ENCODE results near the gene ZNF683. TPM values are rescaled to one million over a fixed set of nuclear protein-coding genes. Genes with fewer than 3 reads are reported as not detected.

ZNF683 gene
- total RNA-seq, 4 donors from 2014 or later, result not detected

- DNase-seq (ENCODE audit: low spot score in 2 of 2), result no peak
- TF ChIP-seq EP300 (IDR thresholded peaks at IDR 0.05) (no peak), POLR2A (IDR thresholded peaks at IDR 0.05) (no peak)
- WGBS, 2 donors, result 70 to 75% methylated on average over 10 of the region's 10 CpGs
- H3K27ac ChIP-seq, result no peak overlapping the region
- no peaks in the 10 kb centered on the region for H3K36me3 ChIP-seq
- H3K4me1 ChIP-seq, result no peaks in the 10 kb centered on the region
- no peaks in the 10 kb centered on the region for H3K27me3 ChIP-seq
- H3K9me3 ChIP-seq, result no peaks in the 10 kb centered on the region
- H3K4me3 ChIP-seq, result no peak overlapping the region
Measured at GRCh38 chr1:26346274-26347033, 26.1 kb downstream of the ZNF683 start.

DNA sequence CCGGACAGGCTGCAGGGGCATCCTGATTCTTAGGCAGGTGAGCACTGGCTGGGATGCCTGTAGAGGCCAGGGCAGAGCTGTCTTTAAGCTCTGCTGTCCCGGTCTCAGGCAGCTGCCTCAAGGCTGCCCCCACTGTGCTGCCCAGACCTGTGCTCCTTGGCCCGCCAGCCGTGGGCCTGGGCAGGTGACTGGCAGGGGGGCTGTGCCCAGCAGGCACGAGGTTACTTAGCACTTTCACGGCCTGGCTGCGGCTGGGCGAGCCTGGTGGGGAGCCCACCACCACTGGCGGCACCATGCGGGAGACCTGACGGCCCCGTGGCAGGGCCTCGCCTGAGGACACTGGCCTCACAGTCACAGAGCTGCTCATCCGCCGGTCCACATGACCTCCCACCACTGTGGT is 26.8 kb downstream of the ZNF683 start:
- Histone ChIP-seq H3K4me1 (no peaks in the 10 kb centered on the region), H3K27me3 (no peaks in the 10 kb centered on the region), H3K4me3 (no peak overlapping the region), H3K9me3 (no peaks in the 10 kb centered on the region), H3K36me3 (no peaks in the 10 kb centered on the region), H3K27ac (no peak overlapping the region)
- DNase-seq (ENCODE audit: low spot score in 2 of 2), result no peak
- TF ChIP-seq EP300 (IDR thresholded peaks at IDR 0.05) (no peak), POLR2A (IDR thresholded peaks at IDR 0.05) (no peak), CTCF (IDR thresholded peaks at IDR 0.05) (no peak)
- 67 to 88% methylated on average over 5 to 8 of the region's 15 CpGs for WGBS, 2 donors

DNA sequence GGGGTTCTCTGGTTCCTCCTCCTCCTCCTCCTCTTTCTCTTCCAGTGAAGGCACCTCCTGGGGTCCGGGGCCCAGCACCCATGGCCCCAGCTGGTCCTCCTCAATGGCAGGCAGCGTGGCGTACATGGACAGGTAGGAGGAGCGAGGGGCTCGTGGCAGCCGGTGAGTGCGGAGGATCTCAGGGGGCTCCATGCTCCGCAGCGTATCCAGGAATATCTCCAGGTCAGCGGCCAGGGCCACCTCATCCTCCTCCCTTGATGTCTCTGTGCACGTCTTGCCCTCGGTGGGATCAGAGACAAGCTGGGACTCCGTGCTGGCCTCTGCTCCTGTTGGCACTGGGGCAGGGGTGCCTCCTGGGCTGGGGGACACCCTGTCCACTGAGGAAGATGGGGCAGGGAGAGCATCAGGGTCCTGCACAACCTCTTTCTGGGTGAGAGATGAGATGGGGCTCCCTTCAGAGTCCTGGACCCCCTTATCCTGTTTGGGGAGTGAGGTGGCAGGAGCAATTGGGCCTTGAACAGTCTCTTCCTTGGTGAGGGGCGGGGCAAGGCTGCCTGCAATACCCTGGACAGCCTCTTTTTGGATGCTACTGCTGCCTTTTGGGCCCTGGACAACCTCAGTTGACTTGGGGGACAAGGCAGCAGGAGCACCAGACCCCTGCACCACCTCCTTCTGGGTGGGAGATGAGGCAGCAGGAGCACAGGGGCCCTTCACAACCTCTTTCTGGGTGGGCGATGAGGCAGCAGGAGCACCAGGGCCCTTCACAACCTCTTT is 28.2 kb downstream of the ZNF683 start:
- no peaks in the 10 kb centered on the region for H3K36me3 ChIP-seq
- WGBS, 2 donors, result 88 to 92% methylated on average over 14 to 15 of the region's 15 CpGs
- H3K27ac ChIP-seq, result no peak overlapping the region
- H3K27me3 ChIP-seq, result no peaks in the 10 kb centered on the region
- no peak for DNase-seq (ENCODE audit: low spot score in 2 of 2)
- no peak for TF ChIP-seq EP300 (IDR thresholded peaks at IDR 0.05)
- TF ChIP-seq POLR2A (IDR thresholded peaks at IDR 0.05), result no peak
- no peak for TF ChIP-seq CTCF (IDR thresholded peaks at IDR 0.05)
- no peaks in the 10 kb centered on the region for H3K9me3 ChIP-seq
- no peak overlapping the region for H3K4me3 ChIP-seq
- H3K4me1 ChIP-seq, result no peaks in the 10 kb centered on the region

DNA sequence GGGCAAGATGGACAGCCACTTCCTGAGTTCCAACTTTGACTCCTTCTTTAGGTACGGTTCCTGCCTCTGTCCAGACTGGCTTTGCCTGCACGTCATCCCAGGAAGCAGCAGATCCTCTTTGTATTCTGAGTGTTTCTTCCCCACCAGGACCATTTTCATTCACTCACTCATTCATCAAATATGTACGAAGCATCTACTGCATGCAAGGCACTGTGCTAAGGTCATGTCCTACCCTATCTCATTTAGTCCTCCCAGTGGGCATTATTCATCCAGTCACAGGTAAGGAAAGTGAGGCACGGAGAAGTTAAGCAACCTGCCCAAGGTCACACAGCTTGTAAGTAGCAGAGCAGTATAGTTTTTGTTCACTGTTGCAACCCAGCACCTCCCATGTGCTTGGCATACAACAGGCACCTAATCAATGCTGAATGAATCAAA is 32.5 kb downstream of the ZNF683 start:
- no peak for DNase-seq (ENCODE audit: low spot score in 2 of 2)
- no peak overlapping the region for H3K4me3 ChIP-seq
- H3K4me1 ChIP-seq, result peaks cover 0 to 16% (median 8%) of the 10 kb centered on the region in 4 donors
- H3K27ac ChIP-seq, result no peak overlapping the region
- no peak for TF ChIP-seq EP300 (IDR thresholded peaks at IDR 0.05)
- no peak for TF ChIP-seq CTCF (IDR thresholded peaks at IDR 0.05)
- no peak for TF ChIP-seq POLR2A (IDR thresholded peaks at IDR 0.05)
- no peaks in the 10 kb centered on the region for H3K9me3 ChIP-seq
- H3K36me3 ChIP-seq, result no peaks in the 10 kb centered on the region
- H3K27me3 ChIP-seq, result peaks cover 0 to 25% of the 10 kb centered on the region in 2 donors
- 64 to 69% methylated on average over 4 of the region's 4 CpGs for WGBS, 2 donors

- H3K27me3 ChIP-seq, result peaks cover 0 to 39% of the 10 kb centered on the region in 2 donors
- H3K4me3 ChIP-seq, result no peak overlapping the region
- H3K9me3 ChIP-seq, result no peaks in the 10 kb centered on the region
- TF ChIP-seq EP300 (IDR thresholded peaks at IDR 0.05) (no peak), POLR2A (IDR thresholded peaks at IDR 0.05) (no peak), CTCF (IDR thresholded peaks at IDR 0.05) (no peak)
- no peak for DNase-seq (ENCODE audit: low spot score in 2 of 2)
- WGBS, 2 donors, result 46 to 55% methylated on average over 1 of the region's 1 CpG
- H3K36me3 ChIP-seq, result no peaks in the 10 kb centered on the region
- peaks cover 0 to 16% (median 8%) of the 10 kb centered on the region in 4 donors for H3K4me1 ChIP-seq
- no peak overlapping the region for H3K27ac ChIP-seq
Measured at GRCh38 chr1:26338670-26339069, 33.9 kb downstream of the ZNF683 start.

Measured in tibial nerve (tissue), 4 donors.